ENCODE measurements around the gene AGBL1.

AGBL1 gene

DNA sequence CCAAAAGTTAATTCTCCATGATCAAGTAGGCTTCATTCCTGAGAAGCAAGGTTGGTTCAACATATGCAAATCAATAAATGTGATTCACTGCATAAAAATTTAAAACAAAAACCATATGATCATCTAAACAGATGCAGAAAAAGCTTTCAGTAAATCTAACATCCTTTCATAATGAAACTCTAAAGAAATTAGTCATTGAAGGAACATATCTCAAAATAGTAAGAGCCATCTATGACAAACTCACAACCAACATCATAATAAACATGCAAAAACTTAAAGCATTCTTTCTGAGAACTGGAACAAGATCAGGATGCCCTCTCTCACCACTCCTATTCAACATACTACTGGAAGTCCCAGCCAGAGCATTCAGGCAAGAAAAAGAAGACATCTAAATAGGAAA lies 254.1 kb downstream of the AGBL1 start:
- DNase-seq, result no peak

DNA sequence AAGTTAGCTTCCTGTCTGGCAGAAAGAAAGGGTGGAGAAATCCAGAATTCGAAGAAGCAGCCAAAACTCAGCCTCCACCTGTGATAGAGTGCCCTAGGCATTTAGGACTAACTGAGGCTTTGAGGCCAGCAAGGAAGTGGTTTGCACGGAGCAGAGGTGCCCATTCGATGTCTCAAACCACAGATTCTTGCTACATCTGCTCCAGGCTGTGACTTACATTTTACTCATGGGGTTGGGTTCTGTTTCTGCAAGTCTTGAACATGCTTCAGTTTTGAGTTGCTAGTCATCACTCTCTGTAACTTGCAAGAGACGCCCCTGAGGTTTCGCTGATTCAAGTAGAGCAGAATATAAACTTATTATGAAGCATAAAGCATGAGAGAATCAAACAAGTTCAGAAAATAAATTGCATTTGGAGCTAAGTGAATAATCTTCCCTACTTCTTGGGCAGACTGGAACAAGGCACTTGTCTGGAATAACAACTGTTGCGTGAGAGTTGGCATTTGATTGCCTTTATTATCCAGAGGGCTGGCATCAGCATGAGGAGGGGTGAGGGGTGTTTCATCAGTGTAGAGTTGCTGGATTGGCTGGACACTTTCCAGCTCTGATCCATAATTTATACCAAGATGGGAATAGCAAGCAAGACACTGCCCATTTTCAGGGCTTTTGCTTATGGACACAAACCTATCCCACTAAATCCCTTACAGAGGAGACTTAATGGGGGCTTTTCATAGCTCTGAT lies 256.5 kb downstream of the AGBL1 start:
- DNase-seq, result no peak

DNA sequence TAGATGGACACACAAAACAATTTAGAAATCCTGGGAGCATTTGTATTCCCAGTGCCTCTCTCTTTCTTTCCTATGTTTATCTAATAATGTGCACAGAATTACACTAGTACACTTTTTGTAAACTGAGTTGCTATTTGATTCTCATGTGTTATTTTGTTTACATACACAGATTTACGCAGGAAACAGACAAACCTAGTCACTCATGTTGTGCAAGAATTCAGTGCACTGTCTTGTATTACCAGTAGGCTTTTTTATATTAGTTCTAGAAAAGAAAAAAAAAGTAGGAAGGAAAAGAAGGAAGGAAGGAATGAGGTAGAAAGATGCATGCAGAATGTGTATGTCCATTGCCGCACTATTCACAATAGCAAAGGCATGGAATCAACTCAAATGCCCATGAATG lies 257.4 kb downstream of the AGBL1 start:
- no peak for DNase-seq

DNA sequence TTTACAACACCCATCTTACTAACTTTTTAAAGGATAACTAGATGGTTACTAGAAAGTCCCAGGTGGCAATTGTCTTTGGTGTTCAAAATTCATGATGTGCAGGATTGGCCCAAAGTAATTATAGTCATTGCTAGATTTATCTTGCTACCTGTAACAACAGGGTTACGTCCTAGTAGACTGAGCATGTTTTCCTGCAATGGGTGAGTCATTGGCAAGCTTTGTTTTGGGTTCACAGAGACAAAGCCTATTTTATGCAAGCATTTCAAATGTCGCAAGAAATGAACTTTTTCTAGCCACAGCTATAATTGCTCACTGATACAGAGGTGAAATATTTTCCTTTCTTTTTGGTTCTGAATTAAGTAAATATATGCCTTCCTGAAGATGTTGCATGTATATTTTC lies 267.6 kb downstream of the AGBL1 start:
- DNase-seq, result no peak

DNA sequence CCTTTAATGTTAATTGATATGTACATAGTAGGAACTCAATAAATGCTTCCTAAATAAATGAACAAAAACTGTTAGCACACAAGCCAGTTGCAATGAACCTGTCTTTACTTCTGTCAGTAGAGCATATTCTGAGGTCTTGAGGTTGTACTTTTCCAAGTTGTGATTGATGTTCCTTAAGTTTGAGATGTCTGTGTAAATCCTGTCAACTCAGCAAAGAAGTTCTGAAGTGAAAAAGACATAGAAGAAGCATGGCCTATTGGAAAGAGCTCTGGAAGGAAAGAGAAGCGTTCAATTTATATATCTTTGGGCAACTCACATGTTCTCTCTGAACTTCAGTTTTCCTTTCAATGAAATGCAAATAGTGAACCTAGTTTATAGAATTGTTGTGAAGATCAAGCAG lies 269.9 kb downstream of the AGBL1 start:
- no peak for DNase-seq

DNA sequence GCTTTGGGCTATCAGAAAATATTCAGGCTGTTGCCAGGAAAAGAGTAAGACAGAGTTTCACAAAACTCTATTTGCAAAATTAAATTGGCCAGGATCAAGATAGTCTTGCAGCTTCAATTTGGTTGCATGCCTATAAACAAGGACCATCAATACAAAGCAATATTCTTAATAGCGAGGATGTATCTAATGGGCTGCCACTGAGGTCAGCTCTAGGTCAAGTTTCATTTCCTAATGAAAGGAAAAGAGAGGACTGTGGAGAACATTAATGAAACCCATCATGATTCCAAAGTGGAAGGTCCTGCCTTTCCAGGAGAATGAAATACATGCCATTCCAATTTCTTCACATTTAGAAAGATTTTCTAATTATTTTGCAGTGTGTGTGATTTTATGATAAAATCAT lies 273.5 kb downstream of the AGBL1 start:
- DNase-seq, result no peak

GRCh38 chr15:86355361-86355760 lies 275.7 kb downstream of the AGBL1 start:
- DNase-seq, result no peak

DNA sequence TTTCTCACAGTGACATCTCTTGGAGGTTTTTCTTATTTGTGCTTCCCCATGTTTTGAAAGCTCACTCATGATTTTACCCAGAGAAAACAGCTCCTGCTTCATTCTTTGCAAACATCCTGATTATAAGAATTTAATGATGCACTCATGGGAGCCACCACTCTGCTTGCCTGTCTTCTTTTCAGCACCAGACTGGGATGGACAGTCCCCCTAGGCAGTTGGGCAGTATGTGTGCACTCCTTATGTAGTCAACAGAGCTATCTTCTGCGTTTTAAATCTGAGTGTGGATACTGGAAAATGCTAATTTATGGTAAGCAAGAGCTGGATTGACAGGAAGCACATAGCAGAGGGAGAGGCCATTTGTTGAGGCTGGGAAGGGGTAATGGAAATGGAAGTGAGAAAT lies 276.1 kb downstream of the AGBL1 start:
- no peak for DNase-seq

GRCh38 chr15:86362555-86362954 lies 282.9 kb downstream of the AGBL1 start:
- DNase-seq, result no peak

DNA sequence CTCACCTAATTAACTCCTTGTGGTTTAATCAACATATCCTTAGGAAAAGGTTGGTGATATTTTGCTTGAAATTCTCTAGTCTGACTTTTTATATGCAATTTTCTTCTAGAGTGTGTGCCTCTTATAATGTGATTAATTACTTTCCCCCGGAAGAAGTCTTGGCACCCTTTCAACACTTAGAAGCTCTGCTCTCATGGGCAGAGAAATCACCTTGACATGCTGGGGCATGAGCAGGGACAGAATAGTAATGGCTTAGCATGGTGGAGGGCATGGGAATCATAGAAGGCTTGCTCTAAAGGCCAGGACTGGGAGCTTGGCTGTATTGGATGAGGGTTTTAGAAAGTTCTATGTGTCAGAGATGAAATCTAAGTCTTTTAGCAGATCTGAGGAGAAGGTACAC lies 293.5 kb downstream of the AGBL1 start:
- no peak for DNase-seq

DNA sequence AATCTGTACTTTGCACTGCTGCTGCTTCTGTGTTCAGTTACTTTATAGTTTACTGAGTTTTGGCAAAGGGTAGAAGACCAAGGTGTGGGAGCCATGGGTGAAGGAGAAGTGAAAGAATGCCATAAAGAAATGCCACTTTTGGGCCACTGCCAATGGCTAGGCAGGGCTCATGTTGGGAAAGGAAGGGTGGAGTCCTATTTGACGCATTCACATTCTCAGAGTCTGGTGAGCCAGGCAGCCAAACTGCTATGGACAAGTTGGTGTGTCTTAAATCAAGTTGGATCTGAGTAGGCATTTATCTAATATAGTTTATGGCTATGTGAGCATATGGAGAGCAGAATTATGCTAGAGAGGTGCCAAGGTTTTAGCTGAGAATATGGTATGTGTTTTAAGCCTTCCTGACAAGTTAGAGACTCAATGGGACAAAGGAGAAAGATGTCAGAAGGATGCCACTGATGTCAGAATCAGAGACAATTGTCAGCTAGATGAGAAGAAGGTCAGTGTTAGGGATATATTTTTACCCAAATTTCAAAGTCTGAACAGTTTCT lies 296.1 kb downstream of the AGBL1 start:
- no peak for DNase-seq

DNA sequence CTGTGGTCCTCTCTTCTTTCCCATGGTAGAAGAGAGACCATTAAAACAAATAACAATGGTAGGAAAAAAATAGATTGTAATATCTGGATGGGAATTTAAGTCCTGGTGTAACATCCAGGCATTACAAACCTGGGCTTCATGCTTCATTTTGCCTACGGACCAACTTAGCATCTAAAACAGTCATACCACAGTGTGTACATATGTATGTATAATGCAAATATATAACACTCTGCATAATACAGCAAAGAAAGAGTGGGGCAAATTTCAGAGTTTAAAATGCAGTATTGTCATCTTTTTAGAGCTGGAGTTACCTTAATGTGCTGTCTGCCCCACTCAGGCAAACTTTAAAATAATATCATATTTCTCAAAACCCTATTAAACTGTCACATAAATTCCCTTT lies 298.2 kb downstream of the AGBL1 start:
- no peak for DNase-seq

- DNase-seq, result no peak
These were observed 302.7 kb downstream of the AGBL1 start for GRCh38 chr15:86382341-86382740.

DNA sequence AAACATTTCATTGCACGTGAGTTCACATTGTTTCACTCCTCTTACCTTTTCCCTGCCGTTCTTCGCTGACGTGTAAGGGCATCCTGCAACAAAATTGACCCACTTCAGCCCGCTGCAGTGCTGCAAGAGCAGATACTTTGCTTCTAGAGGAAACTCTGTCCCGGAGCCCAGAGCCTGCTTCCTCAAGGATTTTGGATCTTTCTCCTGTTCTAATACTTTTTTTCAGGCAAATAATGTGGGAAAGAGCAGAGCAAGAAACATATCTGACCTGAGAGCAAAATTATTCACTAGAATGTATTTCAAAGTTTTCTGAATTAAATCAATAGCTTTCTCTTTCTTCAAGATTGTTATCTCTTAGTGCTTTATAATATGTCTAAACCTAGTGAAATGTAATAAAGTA lies 303.9 kb downstream of the AGBL1 start:
- no peak for DNase-seq

GRCh38 chr15:86384186-86384585 lies 304.5 kb downstream of the AGBL1 start:
- no peak for DNase-seq

GRCh38 chr15:86392296-86392695 lies 312.6 kb downstream of the AGBL1 start:
- DNase-seq, result no peak

- no peak for DNase-seq
These were observed 313.2 kb downstream of the AGBL1 start for GRCh38 chr15:86392874-86393273.

GRCh38 chr15:86394866-86395265 lies 315.2 kb downstream of the AGBL1 start:
- no peak for DNase-seq

DNA sequence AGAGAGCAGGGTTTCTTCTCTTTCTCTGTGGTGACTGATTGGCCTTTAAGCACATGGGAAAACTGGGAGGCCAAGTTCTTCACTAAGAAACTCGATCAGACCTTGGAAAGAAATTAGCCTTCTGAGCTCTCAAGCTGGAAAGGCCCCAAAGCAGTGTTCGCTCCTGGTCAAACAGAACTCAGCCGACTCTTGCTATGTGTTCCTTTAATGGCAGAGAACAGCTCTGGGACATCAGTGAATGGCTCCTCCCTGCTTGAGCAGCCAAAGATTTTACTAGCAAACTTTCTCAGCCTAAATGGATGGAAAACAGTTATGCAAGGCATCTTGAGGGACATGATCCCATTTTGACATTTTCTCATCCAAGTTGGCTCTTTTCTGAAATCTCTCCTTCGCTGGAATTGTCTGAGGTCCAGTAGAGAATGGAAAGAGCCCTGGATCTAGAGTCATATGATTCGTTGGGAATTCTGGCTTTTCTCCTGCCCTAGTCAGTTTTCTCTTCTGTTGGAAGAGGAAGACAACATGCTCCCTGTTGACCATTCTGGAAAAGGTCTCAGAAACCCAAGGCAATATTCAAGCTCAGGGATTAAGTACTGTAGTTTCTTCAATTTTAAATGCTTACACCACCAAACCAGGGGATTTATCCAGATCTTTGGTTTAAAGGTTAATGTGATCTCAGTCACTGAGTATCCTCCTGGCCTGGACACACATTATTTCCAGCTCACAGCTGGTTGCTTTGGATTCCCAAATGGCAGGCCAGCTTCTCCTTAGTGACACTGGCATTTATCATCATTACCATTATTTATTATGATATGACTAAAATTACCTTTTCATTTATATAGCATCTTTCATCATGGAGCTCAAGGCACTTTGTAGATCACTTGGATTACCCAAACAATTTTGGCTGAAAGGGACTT lies 319.6 kb downstream of the AGBL1 start:
- DNase-seq, result no peak

- DNase-seq, result no peak
These were observed 323.6 kb downstream of the AGBL1 start for GRCh38 chr15:86403221-86403620.

DNA sequence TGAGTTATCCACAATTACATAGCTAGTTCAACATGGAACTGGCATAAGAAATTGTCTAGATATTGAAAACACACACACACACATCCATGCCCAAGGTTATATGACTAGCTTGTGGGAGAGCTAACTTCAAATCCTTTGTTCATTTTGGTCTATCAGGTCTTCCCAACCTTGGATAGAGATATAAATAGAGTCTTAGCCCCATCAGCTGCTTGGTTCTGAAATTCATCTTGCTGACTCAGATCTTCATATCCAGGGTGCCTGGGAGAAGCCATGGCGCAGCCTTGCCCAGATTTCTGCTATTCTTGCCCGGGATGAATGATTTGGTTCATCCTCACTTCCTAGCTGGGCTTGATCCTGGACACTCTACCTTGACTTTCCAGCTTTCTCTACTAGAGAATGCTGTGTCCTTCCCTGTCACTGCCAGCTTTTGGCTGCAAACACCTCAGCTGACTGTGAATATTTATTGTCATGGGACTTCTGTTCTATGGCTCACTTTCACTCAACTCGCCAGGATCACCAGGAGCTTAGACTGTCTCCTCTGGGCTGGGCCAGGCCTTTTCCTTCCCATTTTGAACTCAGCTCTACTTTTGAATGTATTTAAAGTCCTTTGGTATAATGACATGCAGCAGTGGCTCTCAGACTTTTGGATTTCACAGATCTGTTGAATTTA lies 324.4 kb downstream of the AGBL1 start:
- no peak for DNase-seq

DNA sequence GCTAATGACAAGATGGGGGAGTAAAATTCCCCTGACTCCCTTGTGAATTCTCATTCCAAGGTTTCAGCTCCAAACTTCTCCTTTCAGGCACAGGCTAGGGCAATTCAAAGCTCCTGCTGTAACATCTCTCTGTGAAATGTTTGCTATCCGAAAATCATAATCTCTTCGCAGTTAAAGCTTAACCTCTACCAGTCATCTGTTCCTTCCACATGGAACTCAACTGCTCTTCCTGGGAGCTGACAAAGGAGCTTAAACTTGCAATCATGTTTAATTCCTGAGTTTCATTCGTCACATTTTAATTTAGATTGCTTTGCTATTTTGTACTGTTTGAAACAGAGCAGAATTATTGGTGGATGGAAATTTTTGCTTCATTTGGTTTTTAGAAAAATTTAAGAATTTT lies 328.6 kb downstream of the AGBL1 start:
- no peak for DNase-seq

- DNase-seq, result no peak
These were observed 332.2 kb downstream of the AGBL1 start for GRCh38 chr15:86411916-86412315.

DNA sequence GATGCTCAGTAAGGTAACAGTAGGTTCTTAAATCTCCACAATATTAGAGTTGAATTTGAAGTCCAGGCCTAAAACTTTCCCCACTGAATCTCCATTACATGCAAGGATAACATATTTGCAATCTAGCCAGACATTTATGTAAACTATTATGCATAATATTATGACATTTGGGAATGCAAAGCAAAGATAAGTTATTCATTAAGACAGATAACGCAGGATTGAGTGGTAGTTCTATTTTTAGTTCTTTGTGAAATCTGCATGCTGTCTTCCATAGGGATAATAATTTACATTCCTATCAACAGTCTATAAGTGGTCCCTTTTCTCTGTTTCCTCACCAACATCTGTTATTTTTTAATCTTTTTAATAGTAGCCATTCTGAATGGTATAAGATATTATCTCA lies 333.5 kb downstream of the AGBL1 start:
- no peak for DNase-seq

All from NCI-H2081 treated with DMSO at 0.1 percent for 48 hours (cell line).